ENCODE results near the gene SBNO2. TPM values are rescaled to one million over a fixed set of nuclear protein-coding genes. Genes with fewer than 3 reads are reported as not detected.

Gene SBNO2
- total RNA-seq, 4 donors from 2014 or later: 26.4 to 71.0 (median 57.8) TPM

GRCh38 chr19:1181606-1182005 lies 7.5 kb upstream of the SBNO2 start:
- H3K27ac ChIP-seq: peak overlapping the region in 1 of 4 donors; percentile 14
- H3K36me3 ChIP-seq: no peaks in the 10 kb centered on the region
- TF ChIP-seq CTCF (IDR thresholded peaks at IDR 0.05): no peak
- no peak for TF ChIP-seq POLR2A (IDR thresholded peaks at IDR 0.05)
- peak in 1 of 3 donors; percentile 61 for DNase-seq
- H3K27me3 ChIP-seq: no peaks in the 10 kb centered on the region
- no peak overlapping the region for H3K4me3 ChIP-seq
- no peaks in the 10 kb centered on the region for H3K9me3 ChIP-seq
- peaks cover 0 to 26% (median 7%) of the 10 kb centered on the region in 4 donors for H3K4me1 ChIP-seq

DNA sequence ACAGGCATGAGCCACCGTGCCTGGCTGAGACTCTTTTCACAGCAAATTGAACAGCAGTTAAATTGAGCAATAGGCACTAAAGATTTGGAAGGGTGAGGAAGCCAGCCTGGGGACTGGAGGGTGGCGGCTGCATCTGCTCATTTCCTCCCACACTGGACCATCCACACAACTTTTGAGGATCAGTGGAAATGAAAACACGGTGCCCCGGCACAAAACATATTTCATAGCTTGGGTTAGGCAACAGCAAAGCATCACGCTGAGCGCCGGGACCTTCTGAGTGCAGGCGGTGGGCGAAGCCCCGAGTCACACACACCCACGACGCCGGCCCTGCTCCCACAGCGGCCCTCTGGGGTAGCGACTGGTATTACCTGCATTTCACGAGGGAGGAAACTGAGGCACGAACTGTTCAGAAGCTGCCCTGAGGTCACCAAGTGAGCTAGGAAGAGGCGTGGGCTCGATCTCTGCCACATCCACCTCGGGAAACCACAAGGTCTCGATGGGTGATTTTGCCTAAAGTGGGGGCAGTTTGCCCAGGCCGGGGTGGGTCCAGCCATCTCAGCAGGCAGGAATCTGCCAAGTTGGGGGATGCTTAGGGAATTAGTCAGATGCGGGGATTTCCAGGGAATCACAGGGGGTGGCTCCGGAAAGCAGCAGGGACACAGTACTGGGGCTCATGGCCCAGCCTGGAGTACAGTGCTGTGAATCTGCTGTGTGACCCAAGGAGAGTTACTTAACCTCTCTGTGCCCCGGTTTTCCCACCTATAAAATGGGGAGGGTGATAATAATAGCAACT lies 3.5 kb upstream of the SBNO2 start:
- no peak for DNase-seq
- TF ChIP-seq POLR2A (IDR thresholded peaks at IDR 0.05) (no peak), CTCF (IDR thresholded peaks at IDR 0.05) (peak in 1 of 6 experiments; percentile 9)
- no peaks in the 10 kb centered on the region for H3K27me3 ChIP-seq
- H3K36me3 ChIP-seq: no peaks in the 10 kb centered on the region
- peak overlapping the region; percentile 23 to 56 (median 37) for H3K27ac ChIP-seq
- H3K4me1 ChIP-seq: peaks cover 0 to 26% (median 10%) of the 10 kb centered on the region in 4 donors
- no peak overlapping the region for H3K4me3 ChIP-seq
- H3K9me3 ChIP-seq: no peaks in the 10 kb centered on the region

- Histone ChIP-seq H3K27me3 (no peaks in the 10 kb centered on the region), H3K4me1 (peaks cover 0 to 37% (median 19%) of the 10 kb centered on the region in 4 donors), H3K4me3 (peak overlapping the region; percentile 87 to 99 (median 98)), H3K36me3 (peaks cover 0 to 5% (median 0%) of the 10 kb centered on the region in 3 donors), H3K9me3 (no peaks in the 10 kb centered on the region), H3K27ac (peak overlapping the region; percentile 92 to 99 (median 99))
- TF ChIP-seq POLR2A (IDR thresholded peaks at IDR 0.05) (no peak), CTCF (IDR thresholded peaks at IDR 0.05) (no peak)
- peak in 1 of 3 donors; percentile 29 for DNase-seq
Observed at GRCh38 chr19:1173159-1173844, 766 bp downstream of the SBNO2 start.

GRCh38 chr19:1172353-1173158 lies 1.5 kb downstream of the SBNO2 start:
- TF ChIP-seq CTCF (IDR thresholded peaks at IDR 0.05) (peak in 1 of 6 experiments; percentile 2), POLR2A (IDR thresholded peaks at IDR 0.05) (peak in 1 of 2 donors; percentile 11)
- H3K27ac ChIP-seq: peak overlapping the region; percentile 92 to 99 (median 99)
- H3K9me3 ChIP-seq: no peaks in the 10 kb centered on the region
- peaks cover 0 to 5% (median 0%) of the 10 kb centered on the region in 3 donors for H3K36me3 ChIP-seq
- H3K4me3 ChIP-seq: peak overlapping the region; percentile 87 to 99 (median 98)
- H3K27me3 ChIP-seq: no peaks in the 10 kb centered on the region
- DNase-seq: peak; percentile 50 to 80 (median 73)
- peaks cover 0 to 45% (median 19%) of the 10 kb centered on the region in 4 donors for H3K4me1 ChIP-seq

DNA sequence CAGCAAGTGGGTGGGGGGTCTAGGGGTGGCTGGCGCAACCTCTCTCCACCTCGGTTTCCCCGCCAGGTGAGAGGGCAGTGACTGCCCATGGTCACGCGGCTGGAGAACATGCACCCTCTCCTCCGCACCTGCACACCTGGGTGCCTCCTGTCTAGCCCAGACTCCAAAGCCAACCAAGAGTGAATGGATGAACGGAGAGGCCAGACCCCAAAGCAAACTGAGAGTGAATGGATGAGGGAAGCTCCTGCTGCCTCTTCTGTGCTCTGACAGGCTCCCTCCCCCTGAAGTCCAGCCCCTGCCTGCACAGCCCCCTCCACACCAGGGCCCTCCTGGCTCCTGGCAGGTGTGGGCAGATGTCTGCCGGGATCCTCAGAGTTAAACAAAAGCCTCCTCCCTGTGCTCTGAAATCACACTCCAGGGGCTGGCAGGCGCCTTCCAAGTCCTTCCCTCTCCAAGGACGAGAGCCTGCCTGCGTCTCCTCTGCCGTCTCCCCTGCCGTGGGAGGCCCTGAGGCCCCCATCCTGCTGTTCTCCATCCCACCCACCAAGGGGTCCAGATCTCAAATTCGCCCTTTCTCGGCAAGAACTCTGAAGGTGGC lies 2.2 kb downstream of the SBNO2 start:
- no peaks in the 10 kb centered on the region for H3K27me3 ChIP-seq
- H3K4me3 ChIP-seq: peak overlapping the region in 3 of 4 donors; percentile 87 to 99 (median 97)
- no peaks in the 10 kb centered on the region for H3K9me3 ChIP-seq
- no peak for DNase-seq
- H3K4me1 ChIP-seq: peaks cover 0 to 50% (median 19%) of the 10 kb centered on the region in 4 donors
- TF ChIP-seq POLR2A (IDR thresholded peaks at IDR 0.05): no peak
- no peak for TF ChIP-seq CTCF (IDR thresholded peaks at IDR 0.05)
- H3K27ac ChIP-seq: peak overlapping the region; percentile 92 to 99 (median 99)
- H3K36me3 ChIP-seq: peaks cover 0 to 8% (median 0%) of the 10 kb centered on the region in 3 donors

All from Peyer's patch (tissue), 4 donors.